Stimulated activated CD4-positive, alpha-beta T cell treated with anti-CD3 and anti-CD28 coated beads, TNF-alpha, amount 100 ng/mL, for 48 hours (primary cell): ENCODE measurements around the gene ACSM3.
"Not testable (repeated sequence)": the region's sequence is repeated elsewhere in the genome, so short reads cannot be mapped to it uniquely, and the experiment has no call there.

Experiments used
- DNase-seq, 3 donors: peaks; one replicate each; pipeline ENCODE4 v3.0.0-alpha.2; 2020; ENCODE audit warnings: low read depth in 3 of 3

Gene ACSM3

DNA sequence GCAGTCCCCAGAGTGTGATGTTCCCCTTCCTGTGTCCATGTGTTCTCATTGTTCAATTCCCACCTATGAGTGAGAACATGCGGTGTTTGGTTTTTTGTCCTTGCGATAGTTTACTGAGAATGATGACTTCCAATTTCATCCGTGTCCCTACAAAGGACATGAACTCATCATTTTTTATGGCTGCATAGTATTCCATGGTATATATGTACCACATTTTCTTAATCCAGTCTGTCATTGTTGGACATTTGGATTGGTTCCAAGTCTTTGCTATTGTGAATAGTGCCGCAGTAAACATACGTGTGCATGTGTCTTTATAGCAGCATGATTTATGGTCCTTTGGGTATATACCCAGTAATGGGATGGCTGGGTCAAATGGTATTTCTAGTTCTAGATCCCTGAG lies 8.0 kb upstream of the ACSM3 start:
- not testable (repeated sequence) for DNase-seq

DNA sequence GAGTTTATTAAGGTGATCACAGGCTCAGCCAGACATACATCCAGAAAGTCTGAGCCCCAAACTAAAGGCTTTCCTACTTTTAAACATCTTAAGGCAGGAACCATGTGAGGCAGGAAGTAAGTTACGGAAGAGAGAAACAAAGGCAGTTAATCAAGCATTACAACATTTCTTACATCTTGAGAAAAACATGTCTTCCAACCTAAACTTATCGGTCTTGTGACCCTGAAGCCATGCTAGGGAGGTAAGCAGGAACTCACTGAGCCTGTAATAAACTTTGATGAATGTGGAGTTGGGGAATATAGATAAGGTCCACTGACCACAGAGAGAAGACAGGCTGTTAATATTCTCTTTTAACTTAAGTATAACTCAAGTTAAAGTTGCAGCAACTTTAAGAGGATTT lies 3.5 kb upstream of the ACSM3 start:
- no peak for DNase-seq

DNA sequence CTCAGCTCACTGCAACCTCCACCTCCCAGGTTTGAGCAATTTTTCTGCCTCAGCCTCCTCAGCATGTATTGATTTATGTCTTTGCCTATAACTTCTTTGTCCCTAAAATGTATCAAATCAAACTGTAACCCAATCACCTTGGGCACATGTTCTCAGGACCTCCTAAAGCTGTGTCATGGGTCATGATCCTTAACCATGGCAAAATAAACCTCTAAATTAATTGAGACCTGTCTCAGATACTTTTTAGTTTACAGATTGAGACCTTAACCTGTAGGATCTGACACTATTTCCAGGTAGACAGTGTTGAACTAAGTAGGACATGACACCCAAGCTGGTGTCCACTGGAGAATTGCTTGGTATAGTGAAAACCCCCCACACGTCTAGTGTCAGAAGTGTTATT lies 2.6 kb upstream of the ACSM3 start:
- no peak for DNase-seq

DNA sequence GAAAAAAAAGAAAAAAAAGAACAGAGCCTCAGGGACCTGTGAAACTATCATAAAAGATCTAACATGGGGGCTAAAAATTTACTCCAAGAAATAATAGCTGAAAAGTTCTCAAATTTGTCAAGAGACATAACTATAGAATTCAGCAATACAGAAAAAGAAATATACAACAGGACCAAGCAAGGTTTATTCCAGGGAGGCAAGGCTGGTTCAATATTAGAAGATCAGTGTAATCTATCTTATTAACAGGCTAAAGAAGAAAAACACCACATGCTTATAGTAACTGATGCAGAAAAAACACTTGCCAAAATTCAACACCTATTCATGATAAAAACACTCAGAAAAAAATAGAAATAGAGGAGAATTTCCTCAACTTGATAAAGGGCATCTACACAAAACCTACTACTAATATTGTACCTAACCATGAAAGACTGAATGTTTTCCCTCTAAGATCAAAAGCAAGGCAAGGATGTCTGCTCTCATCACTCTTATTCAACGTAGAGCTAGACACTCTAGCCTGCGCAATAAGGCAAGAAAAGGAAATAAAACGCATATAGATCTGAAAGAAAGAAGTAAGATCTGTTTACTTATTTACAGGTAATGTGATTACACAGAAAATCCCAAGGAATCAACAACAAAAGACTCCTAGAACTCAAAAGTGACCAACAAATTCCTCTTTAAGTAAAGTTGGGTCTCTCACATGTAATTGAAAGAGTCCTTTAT lies 1.2 kb upstream of the ACSM3 start:
- DNase-seq, result no peak

DNA sequence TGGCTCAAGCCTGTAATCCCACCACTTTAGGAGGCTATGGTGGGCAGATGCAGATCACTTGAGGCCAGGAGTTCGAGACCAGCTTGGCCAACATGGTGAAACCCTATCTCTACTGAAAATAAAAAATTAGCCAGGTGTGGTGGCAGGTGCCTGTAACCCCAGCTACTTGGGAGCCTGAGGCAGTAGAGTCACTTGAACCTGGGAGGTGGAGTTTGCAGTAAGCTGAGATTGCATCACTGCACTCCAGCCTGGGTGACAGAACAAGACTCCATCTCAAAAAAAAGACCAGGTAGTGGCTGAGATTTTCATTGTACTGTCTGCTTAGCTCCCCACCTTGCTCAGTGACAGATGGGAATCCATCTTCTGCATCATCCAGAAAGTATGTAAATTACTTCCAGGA lies 634 bp downstream of the ACSM3 start:
- DNase-seq, result not testable (repeated sequence)

- no peak for DNase-seq
Observed at GRCh38 chr16:20765732-20766131, 1.9 kb downstream of the ACSM3 start.

GRCh38 chr16:20766294-20766693 lies 2.5 kb downstream of the ACSM3 start:
- no peak for DNase-seq

DNA sequence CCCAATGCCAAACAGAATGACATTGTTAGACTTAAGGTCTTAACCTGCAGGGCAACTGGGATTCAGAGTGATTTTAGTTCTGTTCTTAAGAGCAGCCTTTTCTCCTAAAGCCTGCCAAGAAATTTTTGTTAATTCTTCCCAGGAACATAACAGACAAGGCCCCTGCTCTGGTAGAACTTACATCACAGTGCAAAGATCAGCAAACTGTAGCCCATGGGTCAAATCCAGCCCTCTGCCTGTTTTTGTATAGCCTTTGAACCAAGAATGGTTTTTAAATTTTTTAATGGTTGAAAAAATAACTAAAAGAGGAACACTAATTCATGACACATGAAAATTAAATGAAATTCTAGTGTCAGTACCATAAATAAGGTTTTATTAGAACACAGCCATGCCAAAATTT lies 3.8 kb downstream of the ACSM3 start:
- no peak for DNase-seq

DNA sequence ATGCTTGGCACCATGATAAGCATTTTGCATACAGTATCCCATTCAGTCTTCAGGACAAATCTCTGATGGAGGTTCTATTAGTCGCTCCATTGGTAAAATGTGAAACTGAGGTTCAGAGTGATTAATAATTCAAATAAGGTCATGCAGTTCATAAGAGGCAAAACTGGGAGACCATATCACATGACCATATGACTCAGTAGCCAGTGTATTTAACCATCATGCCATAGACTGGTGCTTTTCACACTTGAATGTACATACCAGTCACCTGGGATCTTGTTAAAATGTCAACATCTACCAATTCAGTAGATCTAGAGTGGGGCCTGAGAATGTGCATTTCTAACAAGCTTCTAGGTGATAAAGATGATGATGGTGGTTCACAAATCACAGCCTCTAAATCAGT lies 4.3 kb downstream of the ACSM3 start:
- DNase-seq, result no peak

DNA sequence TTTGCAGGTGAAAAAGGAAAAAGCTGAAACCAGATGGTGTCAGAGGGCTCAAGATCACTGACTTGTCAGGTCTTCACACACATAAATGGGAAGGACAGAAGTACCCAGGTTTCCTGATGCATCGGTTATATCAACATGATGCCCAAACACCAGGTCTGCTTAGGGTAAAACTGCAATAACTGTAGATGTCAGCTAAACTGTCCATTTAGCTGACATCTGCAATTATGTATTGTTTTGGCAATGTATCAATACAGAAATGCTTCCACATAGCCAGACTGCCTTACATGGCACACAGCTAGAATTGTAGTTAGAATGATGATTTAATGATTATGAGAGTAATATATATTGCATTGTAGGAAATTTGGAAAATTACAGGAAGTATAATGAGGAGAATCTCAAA lies 5.0 kb downstream of the ACSM3 start:
- no peak for DNase-seq

DNA sequence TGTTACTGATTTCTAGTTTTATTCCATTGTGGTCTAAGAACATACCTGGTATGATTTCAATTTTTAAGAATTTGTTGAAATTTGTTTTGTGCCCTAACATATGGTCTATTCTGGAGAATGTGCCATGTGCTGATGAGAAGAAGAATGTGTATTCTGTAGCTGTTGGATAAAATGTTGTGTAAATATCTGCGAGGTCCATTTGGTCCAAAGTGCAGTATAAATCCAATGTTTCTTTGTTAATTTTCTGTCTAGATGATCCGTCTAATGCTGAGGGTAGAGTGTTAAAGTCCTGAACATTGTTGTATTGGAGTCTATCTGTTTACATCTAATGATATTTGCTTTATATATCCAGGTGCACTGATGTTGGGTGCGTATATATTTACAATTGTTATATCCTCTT lies 9.9 kb downstream of the ACSM3 start:
- DNase-seq, result no peak

DNA sequence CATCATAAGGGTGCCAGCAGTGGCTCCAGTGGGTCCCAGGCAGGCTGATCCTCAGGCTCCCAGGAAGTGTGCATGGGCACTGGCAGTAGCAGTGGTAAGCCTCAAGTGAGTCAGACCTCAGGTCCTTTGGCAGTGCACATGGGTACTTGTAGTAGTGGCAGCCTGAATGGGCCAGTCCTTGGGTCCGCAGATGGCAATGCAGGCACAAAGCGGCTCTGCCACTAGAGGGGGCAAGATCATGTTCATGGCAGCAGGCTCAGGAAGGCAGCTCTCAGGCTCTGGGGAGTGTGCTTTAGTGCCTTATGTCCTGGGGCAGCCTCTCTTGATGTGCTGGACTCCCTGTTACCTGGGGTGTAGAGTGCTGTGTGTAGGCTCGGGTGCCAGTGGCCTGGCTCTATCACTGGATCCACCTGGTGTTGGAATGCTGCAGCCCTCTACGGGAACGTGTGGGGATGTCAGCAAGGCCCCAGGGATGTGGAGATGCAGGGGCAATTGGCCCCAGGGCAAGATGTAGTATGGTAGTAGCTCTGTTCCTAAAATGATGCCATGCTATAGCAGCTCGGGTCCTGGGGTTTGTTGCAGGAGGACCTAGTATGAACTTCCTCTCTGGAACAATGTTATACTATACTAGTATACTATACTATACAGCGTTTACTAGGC lies 11.0 kb downstream of the ACSM3 start:
- DNase-seq, result peak; percentile 36 to 54 (median 47)

DNA sequence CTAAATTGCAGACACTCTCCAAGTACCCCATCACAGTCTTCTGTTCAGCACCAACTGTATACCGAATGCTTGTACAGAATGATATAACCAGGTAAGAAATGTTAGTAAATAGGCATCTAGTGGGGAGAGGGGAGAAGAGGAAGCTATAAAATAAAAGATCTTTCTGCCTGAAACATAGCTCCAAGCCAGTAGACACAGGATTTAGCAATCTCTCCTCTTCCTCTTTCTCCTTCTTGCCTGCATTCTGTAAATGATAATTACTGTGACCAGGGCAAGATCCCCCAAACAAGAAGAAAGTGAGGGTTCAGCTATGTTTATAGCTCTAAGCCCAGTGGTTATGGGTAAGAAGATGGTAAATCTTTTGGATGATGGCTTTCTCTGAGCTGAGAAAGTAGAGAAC lies 17.9 kb downstream of the ACSM3 start:
- DNase-seq, result no peak

DNA sequence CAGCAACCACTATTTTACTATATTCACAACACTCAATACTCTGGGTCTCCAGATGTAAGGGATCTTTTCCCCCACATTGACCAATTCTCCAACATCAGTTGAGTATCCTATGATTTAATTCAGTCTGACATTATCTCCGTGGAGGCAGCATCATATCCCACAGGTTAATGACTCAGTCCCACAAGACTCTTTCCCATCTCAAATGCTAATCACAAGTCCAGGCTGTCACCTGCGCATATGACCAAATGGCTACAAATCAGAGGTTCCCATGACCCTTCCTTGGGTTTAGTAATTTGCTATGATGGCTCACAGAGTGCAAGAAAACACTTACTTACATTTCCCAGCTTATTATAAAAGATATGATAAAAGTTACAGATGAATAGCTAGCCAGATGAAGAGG lies 18.7 kb downstream of the ACSM3 start:
- DNase-seq, result no peak

DNA sequence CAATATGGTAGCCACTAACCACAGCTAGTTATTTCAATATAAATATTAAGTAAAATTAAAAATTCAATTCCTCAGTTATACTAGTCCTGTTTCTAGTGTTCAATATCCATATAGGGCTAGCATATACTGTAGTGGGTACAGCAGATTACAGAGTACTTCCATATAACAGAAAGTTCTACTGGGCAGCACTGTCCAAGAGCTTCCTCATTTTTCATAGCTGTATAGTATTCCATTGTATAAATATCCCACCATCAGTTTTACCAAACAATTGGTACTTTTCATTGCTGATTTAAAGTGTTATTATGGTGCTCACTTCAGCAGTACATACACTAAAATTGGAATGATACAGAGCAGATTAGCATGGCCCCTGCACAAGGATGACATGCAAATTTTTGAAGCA lies 20.4 kb downstream of the ACSM3 start:
- DNase-seq, result no peak

DNA sequence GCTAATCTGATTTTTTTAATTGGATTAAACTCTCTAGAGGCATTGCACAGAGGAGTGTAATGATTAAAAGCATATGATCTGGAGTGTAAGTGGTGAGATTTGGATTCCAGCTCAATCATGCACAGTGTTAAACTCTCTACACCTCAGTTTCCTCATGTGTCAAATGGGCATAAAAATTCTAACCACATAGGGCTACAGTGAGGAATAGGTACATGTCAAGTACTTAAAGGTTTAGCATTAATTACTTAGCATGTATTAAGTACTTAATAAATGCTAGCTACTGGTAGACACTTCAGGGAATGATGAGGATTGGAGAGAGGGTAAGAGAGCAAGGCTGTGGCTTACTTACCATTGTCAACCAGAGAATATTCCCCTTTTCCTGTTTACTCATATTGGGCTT lies 25.3 kb downstream of the ACSM3 start:
- no peak for DNase-seq

DNA sequence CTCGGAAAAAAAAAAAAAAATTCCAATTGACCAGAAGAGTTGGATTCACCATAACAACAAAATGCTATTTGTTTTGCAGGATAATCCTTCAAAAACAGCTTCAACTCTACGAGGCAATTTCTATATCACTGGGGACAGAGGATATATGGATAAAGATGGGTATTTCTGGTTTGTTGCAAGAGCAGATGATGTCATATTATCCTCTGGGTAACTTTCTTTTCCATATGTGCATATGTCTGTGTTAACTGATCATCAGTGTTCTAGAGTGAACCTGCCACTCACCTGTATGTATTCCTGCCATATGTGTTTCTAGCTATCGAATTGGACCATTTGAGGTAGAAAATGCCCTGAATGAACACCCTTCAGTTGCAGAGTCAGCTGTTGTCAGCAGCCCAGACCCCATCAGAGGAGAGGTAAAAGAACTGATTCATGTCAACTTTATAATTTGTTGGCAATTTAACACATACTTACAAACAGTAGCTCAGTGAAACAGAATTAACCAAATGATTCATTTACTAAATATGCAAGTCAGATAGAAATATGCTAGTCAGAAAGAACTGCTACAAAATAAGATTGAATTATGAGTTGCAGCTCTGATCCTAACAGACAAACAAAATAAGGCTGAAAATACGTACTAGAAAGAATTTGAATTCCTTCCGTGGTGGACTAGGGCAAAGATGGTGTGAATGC lies 28.3 kb downstream of the ACSM3 start:
- no peak for DNase-seq

DNA sequence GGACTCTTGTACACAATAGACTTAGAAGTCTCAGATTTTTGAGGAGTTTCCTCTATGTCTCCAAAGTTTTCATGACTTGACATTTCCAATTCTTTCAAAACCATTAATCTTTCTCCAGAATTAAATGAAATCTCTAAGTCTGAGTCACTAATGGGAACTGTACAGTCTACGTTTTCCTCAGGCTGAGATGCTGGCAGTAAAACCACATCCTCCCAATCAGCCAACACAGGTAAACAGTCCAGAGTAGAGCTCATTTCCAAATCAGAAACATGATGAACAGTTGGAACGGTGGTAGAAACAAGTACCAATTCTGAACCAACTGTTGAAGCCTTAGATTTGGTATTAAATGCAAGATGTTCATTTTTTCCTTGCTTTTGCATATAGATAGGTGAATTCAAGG lies 34.5 kb downstream of the ACSM3 start:
- no peak for DNase-seq

GRCh38 chr16:20799599-20799998 lies 35.8 kb downstream of the ACSM3 start:
- no peak for DNase-seq

GRCh38 chr16:20801278-20801677 lies 37.5 kb downstream of the ACSM3 start:
- no peak for DNase-seq

DNA sequence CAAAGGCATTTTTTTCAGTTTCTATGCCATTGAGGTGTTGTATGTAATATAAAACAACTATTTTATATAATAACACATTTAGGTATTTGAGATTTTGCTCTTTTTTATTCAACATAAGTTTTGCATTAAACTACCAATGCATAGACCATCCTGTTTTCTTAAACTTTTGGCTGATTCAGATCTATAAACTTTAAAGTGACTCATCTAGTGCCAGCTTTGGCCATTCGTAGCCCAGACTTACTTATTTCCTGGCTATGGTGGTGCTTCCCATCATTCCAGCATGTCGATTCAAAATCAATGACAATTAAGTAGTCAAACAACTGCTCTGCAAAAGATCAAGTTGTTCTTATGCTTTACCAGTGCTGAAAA lies 39.4 kb downstream of the ACSM3 start:
- DNase-seq, result no peak

- DNase-seq, result no peak
Observed at GRCh38 chr16:20803561-20804214, 39.9 kb downstream of the ACSM3 start.

DNA sequence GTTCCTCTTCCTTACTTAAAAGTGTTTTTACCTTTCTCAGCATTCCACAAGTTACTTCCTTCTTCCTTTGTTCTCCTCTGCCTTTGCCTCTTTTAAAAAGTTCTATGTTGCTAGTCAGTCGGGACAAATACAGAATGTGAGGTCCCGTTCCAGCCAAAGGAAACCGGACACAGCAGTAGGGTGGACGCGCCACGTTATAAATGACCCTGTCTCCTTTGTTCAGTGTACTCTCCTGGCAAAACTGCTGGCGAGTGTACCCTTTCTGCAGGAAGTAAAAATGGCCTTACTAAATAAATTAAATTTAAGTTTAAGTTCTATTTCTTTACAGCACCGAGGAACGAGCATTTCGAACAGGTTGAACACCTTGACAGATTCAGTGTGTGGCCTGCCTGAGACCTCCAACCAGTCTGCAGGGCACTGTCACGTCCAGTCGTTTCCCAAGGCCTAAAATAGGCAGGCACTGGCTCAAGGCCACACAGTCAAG lies 41.9 kb downstream of the ACSM3 start:
- DNase-seq, result peak in 1 of 3 donors; percentile 21
